Smooth muscle cell (in vitro differentiated cells): ENCODE data around the gene ITCH. TPM values are rescaled to one million over a fixed set of nuclear protein-coding genes. Genes with fewer than 3 reads are reported as not detected.

Experiments used
- DNase-seq: peaks from one replicate; lab custom pipeline; 2025; ENCODE audit not compliant: unreplicated experiment; lab: John Stamatoyannopoulos, UW
- H2AFZ ChIP-seq: fragments of 200-600 bp; sonication (generic); 2 replicates; pipeline ENCODE4 v1.6.0; 2016; ENCODE audit warnings: antibody characterized with exemption, low read depth, mild to moderate bottlenecking
- H3F3A ChIP-seq: fragments of 200-600 bp; sonication (generic); 2 replicates; pipeline ENCODE4 v1.6.0; 2017; ENCODE audit warnings: antibody characterized with exemption, low read depth
- H3K27ac ChIP-seq: fragments of 200-600 bp; sonication (generic); 2 replicates; pipeline ENCODE4 v1.5.1; 2016; ENCODE audit warnings: low read depth, mild to moderate bottlenecking
- H3K27me3 ChIP-seq: fragments of 200-600 bp; sonication (generic); 2 replicates; pipeline ENCODE4 v1.6.1; 2016; ENCODE audit warnings: low read depth, mild to moderate bottlenecking
- H3K36me3 ChIP-seq: fragments of 200-600 bp; sonication (generic); 2 replicates; pipeline ENCODE4 v1.5.1; 2016; ENCODE audit warnings: low read depth
- H3K4me1 ChIP-seq: fragments of 200-600 bp; sonication (generic); 2 replicates; pipeline ENCODE4 v1.5.1; 2016; ENCODE audit warnings: low read depth
- H3K4me2 ChIP-seq: fragments of 200-600 bp; sonication (generic); 2 replicates; pipeline ENCODE4 v1.6.0; 2016; ENCODE audit warnings: mild to moderate bottlenecking
- H3K4me3 ChIP-seq: fragments of 200-600 bp; sonication (generic); 2 replicates; pipeline ENCODE4 v1.5.1; 2016; ENCODE audit warnings: mild to moderate bottlenecking
- H3K79me2 ChIP-seq: fragments of 200-600 bp; sonication (generic); 2 replicates; pipeline ENCODE4 v1.6.0; 2016; ENCODE audit warnings: low read depth, mild to moderate bottlenecking
- H3K9ac ChIP-seq: fragments of 200-600 bp; sonication (generic); 2 replicates; pipeline ENCODE4 v1.6.0; 2016; ENCODE audit warnings: low read depth
- H3K9me3 ChIP-seq: fragments of 200-600 bp; sonication (generic); replicated peaks from 2 replicates; pipeline ENCODE4 v1.5.1; 2016; ENCODE audit warnings: low read depth
- H4K20me1 ChIP-seq: fragments of 200-600 bp; sonication (generic); 2 replicates; pipeline ENCODE4 v1.6.0; 2016; ENCODE audit warnings: low read depth
- WGBS: methylation state at CpG from one replicate; pipeline ENCODE4 v1.1.7; 2016; ENCODE audit warnings: low lambda C conversion rate; 5-methylcytosine and 5-hydroxymethylcytosine counted together
- polyA plus RNA-seq: library from polyadenylated mRNA; unstranded; fragments of >200 nt; fragmentation: Nextera tagmentation; extraction: Ambion mirVana; gene quantifications from 2 replicates; pipeline ENCODE4 v1.2.1, GENCODE V29; 2016
- total RNA-seq: library from RNA; depleted of rRNA; stranded (reverse); fragments of >200 nt; gene quantifications from 2 replicates; pipeline ENCODE4 v1.2.3, GENCODE V29; 2014
- TF ChIP-seq, protein P1 (sequence below): fragments of 200-600 bp; sonication (generic); IDR thresholded peaks from 2 replicates; pipeline ENCODE4 v1.5.1; 2017; ENCODE audit warnings: borderline replicate concordance, mild to moderate bottlenecking, antibody characterized with exemption; ENCODE audit not compliant: insufficient read depth, poor library complexity, severe bottlenecking

Gene ITCH
- total and polyA plus RNA-seq, 2 experiments from 2014 or later: 21.9 to 96.7 TPM

DNA sequence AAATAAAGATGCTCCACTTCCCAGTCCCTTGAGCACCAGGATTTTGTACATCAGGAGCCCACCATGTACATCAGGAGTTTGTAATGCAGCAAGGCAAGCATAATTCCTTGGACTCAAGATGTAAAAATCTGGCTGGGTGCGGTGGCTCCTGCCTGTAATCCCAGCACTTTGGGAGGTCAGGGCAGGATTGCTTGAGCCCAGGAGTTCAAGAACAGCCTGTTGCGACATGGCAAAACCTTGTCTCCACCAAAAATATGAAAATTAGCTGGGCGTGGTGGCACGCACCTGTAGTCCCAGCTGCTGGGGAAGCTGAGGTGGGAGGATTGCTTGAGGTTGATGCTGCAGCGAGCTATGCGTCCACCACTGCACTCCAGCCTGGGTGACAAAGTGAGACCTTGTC, 179.4 kb downstream of the ITCH start:
- Histone ChIP-seq H3K4me3 (no peak overlapping the region), H3K9ac (no peak overlapping the region), H4K20me1 (peaks cover 20% of the 10 kb centered on the region), H3K9me3 (no peaks in the 10 kb centered on the region), H3K4me1 (no peaks in the 10 kb centered on the region), H3K27ac (no peak overlapping the region), H3K79me2 (no peaks in the 10 kb centered on the region), H3K27me3 (no peaks in the 10 kb centered on the region), H3K4me2 (no peak overlapping the region), H3F3A (no peaks in the 10 kb centered on the region), H3K36me3 (peaks cover 8% of the 10 kb centered on the region), H2AFZ (no peak overlapping the region)
- whole genome bisulfite sequencing: 96% methylated on average over 6 of the region's 6 CpGs
- DNase-seq: no peak
- TF ChIP-seq, protein P1, sequence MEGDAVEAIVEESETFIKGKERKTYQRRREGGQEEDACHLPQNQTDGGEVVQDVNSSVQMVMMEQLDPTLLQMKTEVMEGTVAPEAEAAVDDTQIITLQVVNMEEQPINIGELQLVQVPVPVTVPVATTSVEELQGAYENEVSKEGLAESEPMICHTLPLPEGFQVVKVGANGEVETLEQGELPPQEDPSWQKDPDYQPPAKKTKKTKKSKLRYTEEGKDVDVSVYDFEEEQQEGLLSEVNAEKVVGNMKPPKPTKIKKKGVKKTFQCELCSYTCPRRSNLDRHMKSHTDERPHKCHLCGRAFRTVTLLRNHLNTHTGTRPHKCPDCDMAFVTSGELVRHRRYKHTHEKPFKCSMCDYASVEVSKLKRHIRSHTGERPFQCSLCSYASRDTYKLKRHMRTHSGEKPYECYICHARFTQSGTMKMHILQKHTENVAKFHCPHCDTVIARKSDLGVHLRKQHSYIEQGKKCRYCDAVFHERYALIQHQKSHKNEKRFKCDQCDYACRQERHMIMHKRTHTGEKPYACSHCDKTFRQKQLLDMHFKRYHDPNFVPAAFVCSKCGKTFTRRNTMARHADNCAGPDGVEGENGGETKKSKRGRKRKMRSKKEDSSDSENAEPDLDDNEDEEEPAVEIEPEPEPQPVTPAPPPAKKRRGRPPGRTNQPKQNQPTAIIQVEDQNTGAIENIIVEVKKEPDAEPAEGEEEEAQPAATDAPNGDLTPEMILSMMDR: no peak

DNA sequence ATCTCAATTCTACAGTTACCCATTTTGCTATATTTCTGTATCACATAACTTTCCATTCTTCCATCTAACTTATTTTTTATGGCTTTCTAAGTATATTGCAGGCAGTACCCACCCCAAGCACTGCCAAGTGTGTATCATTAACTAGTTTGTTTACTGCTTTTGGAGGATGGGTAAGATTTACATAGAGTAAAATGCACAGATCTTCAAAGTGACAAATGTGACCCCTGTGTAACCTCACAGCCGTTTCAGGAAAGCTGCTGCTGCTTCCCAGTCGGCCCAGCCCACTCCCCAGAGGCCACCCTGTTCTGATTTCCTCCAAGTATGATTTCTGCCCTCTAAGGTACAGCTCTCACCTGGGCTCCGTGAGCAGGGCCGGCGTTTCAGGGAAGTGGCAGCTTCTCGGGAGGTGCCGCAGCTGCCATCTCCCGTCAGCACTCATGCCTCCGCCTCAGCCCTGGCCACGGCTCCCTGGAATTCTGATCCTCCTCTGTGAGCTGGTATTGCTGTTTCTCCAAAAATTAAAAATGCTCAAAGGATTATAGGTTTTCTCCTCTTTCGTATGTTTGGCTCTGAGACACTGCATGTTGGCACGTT, 180.5 kb downstream of the ITCH start:
- Histone ChIP-seq H3K27ac (no peak overlapping the region), H3K36me3 (peaks cover 8% of the 10 kb centered on the region), H3K4me2 (no peak overlapping the region), H3K9me3 (no peaks in the 10 kb centered on the region), H3K4me3 (no peak overlapping the region), H2AFZ (no peak overlapping the region), H3F3A (no peaks in the 10 kb centered on the region), H3K4me1 (no peaks in the 10 kb centered on the region), H4K20me1 (peaks cover 13% of the 10 kb centered on the region), H3K9ac (no peak overlapping the region), H3K79me2 (no peaks in the 10 kb centered on the region), H3K27me3 (no peaks in the 10 kb centered on the region)
- DNase-seq: no peak
- 83% methylated on average over 12 of the region's 12 CpGs for WGBS
- TF ChIP-seq, protein P1: no peak

DNA sequence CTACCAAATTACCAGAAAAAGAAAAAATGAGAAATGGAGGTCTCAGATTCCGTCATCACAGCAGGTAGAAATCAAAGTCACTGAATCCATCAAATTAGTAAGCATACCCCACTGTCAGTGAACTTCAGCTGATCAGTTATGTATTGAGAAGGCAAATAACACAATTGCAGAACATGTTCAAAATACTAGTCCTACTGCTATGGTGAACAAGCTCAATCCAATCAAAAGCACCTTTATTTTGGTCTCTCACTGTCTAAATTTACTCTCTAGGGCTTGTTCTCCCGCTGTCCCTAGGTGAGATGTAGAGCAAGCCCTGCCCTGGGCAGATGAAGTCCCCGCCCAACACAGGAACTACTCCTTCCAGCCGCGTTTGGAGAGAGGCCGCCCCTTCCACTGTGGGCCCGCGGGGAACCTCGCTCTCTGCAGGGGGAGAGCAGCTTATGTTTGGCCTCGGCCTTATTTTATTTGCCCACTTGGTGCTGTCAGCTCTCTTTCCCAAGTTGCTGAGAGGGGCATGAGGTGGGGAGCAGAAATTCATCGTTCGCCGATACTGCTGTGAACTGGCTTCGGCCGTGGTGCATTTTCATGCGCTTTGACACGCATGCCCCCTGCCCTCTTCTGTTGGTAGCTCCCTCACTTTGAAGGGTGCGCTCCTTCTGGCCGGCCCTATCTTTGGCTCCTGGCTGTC, 181.2 kb downstream of the ITCH start:
- Histone ChIP-seq H3K79me2 (no peaks in the 10 kb centered on the region), H3K4me2 (no peak overlapping the region), H3K4me3 (no peak overlapping the region), H4K20me1 (peaks cover 6% of the 10 kb centered on the region), H2AFZ (no peak overlapping the region), H3K27me3 (no peaks in the 10 kb centered on the region), H3K9ac (no peak overlapping the region), H3K4me1 (no peaks in the 10 kb centered on the region), H3K36me3 (peaks cover 6% of the 10 kb centered on the region), H3K9me3 (no peaks in the 10 kb centered on the region), H3K27ac (no peak overlapping the region), H3F3A (no peaks in the 10 kb centered on the region)
- 50% methylated on average over 19 of the region's 19 CpGs for WGBS
- TF ChIP-seq, protein P1: no peak
- no peak for DNase-seq
